ENCODE measurements around the gene ZNF672. TPM values are rescaled to one million over a fixed set of nuclear protein-coding genes. Genes with fewer than 3 reads are reported as not detected.

Gene ZNF672
- total and polyA plus RNA-seq, 2 of the 4 experiments (the other 2 are of a cell fraction), result 6.6 to 12.6 TPM

GRCh38 chr1:248798791-248799190 is 39.2 kb upstream of the ZNF672 start:
- Histone ChIP-seq H2BK15ac (ENCODE audit: low read depth, low read length) (no peak overlapping the region), H2AK5ac (ENCODE audit: low read depth, low read length) (no peak overlapping the region), H3K14ac (replicated peaks; ENCODE audit: low read depth, low read length) (no peak overlapping the region), H2BK5ac (ENCODE audit: low read depth, low read length, poor library complexity, severe bottlenecking) (no peak overlapping the region), H2BK20ac (ENCODE audit: low read depth, low read length) (no peak overlapping the region), H3K36me3 (ENCODE audit: control insufficient read depth, insufficient read depth, low read length) (no peaks in the 10 kb centered on the region), H2AK9ac (replicated peaks; ENCODE audit: low read depth, low read length, poor library complexity) (no peak overlapping the region), H3K4me1 (ENCODE audit: control insufficient read depth, insufficient read depth, low read length) (no peaks in the 10 kb centered on the region), H3K23ac (ENCODE audit: low read depth, low read length) (no peak overlapping the region), H3K56ac (ENCODE audit: extremely low read depth, insufficient read depth, low read length) (no peak overlapping the region), H3K79me1 (ENCODE audit: low read depth in 1 of 2, low read length in 2 of 2) (no peaks in the 10 kb centered on the region), H3K9me3 (ENCODE audit: control insufficient read depth, insufficient read depth, low read length) (no peaks in the 10 kb centered on the region; the same call in 1 of the 2 replicates), H3K18ac (ENCODE audit: low read depth, low read length) (no peak overlapping the region), H3K27me3 (ENCODE audit: control insufficient read depth, insufficient read depth, low read length) (no peaks in the 10 kb centered on the region), H4K20me1 (ENCODE audit: insufficient read depth, low read length) (no peaks in the 10 kb centered on the region), H3K4me3 (ENCODE audit: insufficient read depth, low read depth, low read length) (no peak overlapping the region), H3K4ac (ENCODE audit: low read depth, low read length) (no peak overlapping the region), H3K27ac (ENCODE audit: insufficient read depth, low read length) (no peak overlapping the region), H3K4me2 (ENCODE audit: low read depth, low read length) (no peak overlapping the region), H4K8ac (ENCODE audit: low read depth in 2 of 2, low read length in 2 of 2) (no peak overlapping the region), H3K9ac (ENCODE audit: low read depth, low read length) (no peak overlapping the region), H4K5ac (ENCODE audit: low read depth, low read length) (no peak overlapping the region), H3K9me1 (ENCODE audit: insufficient read depth, low read length) (no peaks in the 10 kb centered on the region), H2BK120ac (ENCODE audit: low read depth, low read length) (no peak overlapping the region), H2AFZ (replicated peaks; ENCODE audit: low read length, poor library complexity) (no peak overlapping the region), H4K91ac (ENCODE audit: insufficient read depth, low read depth, low read length) (no peak overlapping the region)
- ChIA-PET CTCF (no interaction called here), POLR2A (ENCODE audit: unreplicated experiment) (no interaction called here)
- dilution Hi-C loops (cut with HindIII; ENCODE audit: low sequenced_read_pairs, unreplicated experiment) (no loop called here), intact Hi-C loops (cut with micrococcal nuclease) (no loop called here), in situ Hi-C loops (cut with MboI; ENCODE audit: low sequenced_read_pairs) (no loop called here)
- TF ChIP-seq MAZ (IDR thresholded peaks at IDR 0.05; ENCODE audit: borderline replicate concordance, low read depth, low read length), result no peak
- no peak for TF ChIP-seq POLR2A (IDR thresholded peaks at IDR 0.05; ENCODE audit: low read depth, low read length)
- no peak for TF ChIP-seq RCOR1 (IDR thresholded peaks at IDR 0.05; ENCODE audit: insufficient replicate concordance, low read length)
- no peak for TF ChIP-seq RFX5 (IDR thresholded peaks at IDR 0.05; ENCODE audit: low read depth, low read length)
- TF ChIP-seq NFE2L2 (IDR thresholded peaks at IDR 0.05; ENCODE audit: low read depth, low read length), result no peak
- no peak for TF ChIP-seq CHD1 (IDR thresholded peaks at IDR 0.05; ENCODE audit: low read depth, low read length)
- TF ChIP-seq FOS (IDR thresholded peaks at IDR 0.05; ENCODE audit: low read depth, low read length), result no peak
- TF ChIP-seq MAFK (IDR thresholded peaks at IDR 0.05; ENCODE audit: low read depth, low read length), result no peak
- TF ChIP-seq MXI1 (IDR thresholded peaks at IDR 0.05; ENCODE audit: borderline replicate concordance, low read depth, low read length), result no peak
- no peak for TF ChIP-seq BHLHE40 (IDR thresholded peaks at IDR 0.05; ENCODE audit: low read depth, low read length)
- TF ChIP-seq, protein P1, sequence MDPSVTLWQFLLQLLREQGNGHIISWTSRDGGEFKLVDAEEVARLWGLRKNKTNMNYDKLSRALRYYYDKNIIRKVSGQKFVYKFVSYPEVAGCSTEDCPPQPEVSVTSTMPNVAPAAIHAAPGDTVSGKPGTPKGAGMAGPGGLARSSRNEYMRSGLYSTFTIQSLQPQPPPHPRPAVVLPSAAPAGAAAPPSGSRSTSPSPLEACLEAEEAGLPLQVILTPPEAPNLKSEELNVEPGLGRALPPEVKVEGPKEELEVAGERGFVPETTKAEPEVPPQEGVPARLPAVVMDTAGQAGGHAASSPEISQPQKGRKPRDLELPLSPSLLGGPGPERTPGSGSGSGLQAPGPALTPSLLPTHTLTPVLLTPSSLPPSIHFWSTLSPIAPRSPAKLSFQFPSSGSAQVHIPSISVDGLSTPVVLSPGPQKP (IDR thresholded peaks at IDR 0.05; ENCODE audit: borderline replicate concordance, low read depth, low read length), result no peak
- TF ChIP-seq RAD21 (IDR thresholded peaks at IDR 0.05; ENCODE audit: low read length), result no peak
- no peak for TF ChIP-seq CEBPB (IDR thresholded peaks at IDR 0.05; ENCODE audit: low read depth, low read length)
- no peak for TF ChIP-seq SMC3 (IDR thresholded peaks at IDR 0.05; ENCODE audit: low read depth, low read length)
- TF ChIP-seq CTCF (conservative IDR thresholded peaks at IDR 0.05; ENCODE audit: low read depth, low read length), result no peak
- no peak for TF ChIP-seq USF2 (IDR thresholded peaks at IDR 0.05; ENCODE audit: low read depth, low read length)
- DNase-seq, result no peak
- no CpG with 5 or more reads among the region's 3 CpGs for WGBS, 2 experiments (ENCODE audit: extremely low coverage in 2 of 2, insufficient read length in 1 of 2)
- ATAC-seq (ENCODE audit: low read depth), result no peak
- no TSS peak for BruUV-seq (replicated peaks)

Measured in IMR-90 (cell line).